HG02973 (cell line): Measurements from ENCODE around the gene RRP8.

ENCODE experiments used
- ATAC-seq: cut with Tn5 transposase; IDR thresholded peaks from one replicate; pipeline ENCODE4 v1.9.1; 2021; ENCODE audit warnings: moderate library complexity; ENCODE audit not compliant: unreplicated experiment

The RRP8 gene

GRCh38 chr11:6619004-6619745 is 15.8 kb upstream of the RRP8 start, which contains the start of gene TPP1:
Gene TPP1 (minus strand): TSS chr11:6619422. CDS start chr11:6619400, 22 bp downstream.
- peak; percentile 95 for ATAC-seq

GRCh38 chr11:6618117-6619003 is 14.9 kb upstream of the RRP8 start:
- peak; percentile 22 for ATAC-seq

GRCh38 chr11:6617315-6617781 is 13.9 kb upstream of the RRP8 start:
- no peak for ATAC-seq

- no peak for ATAC-seq
Measured at GRCh38 chr11:6616596-6617250, 13.3 kb upstream of the RRP8 start.

- no peak for ATAC-seq
Measured at GRCh38 chr11:6615882-6616585, 12.6 kb upstream of the RRP8 start.

GRCh38 chr11:6615046-6615445 is 11.6 kb upstream of the RRP8 start:
- no peak for ATAC-seq

- no peak for ATAC-seq
Measured at GRCh38 chr11:6614446-6614845, 11.0 kb upstream of the RRP8 start.

GRCh38 chr11:6613496-6613895 is 10.1 kb upstream of the RRP8 start:
- ATAC-seq = no peak

GRCh38 chr11:6612213-6613041 is 9.0 kb upstream of the RRP8 start, which contains the start of gene TAF10:
Gene TAF10 (minus strand): TSS chr11:6612216. CDS start chr11:6612189, 27 bp downstream.
- peak; percentile 79 for ATAC-seq

- no peak for ATAC-seq
Measured at GRCh38 chr11:6611963-6612212, 8.5 kb upstream of the RRP8 start.

- ATAC-seq = peak; percentile 0
Measured at GRCh38 chr11:6611092-6611962, 7.9 kb upstream of the RRP8 start.

GRCh38 chr11:6610591-6610990 is 7.2 kb upstream of the RRP8 start:
- ATAC-seq = no peak

GRCh38 chr11:6609502-6610015 is 6.1 kb upstream of the RRP8 start:
- ATAC-seq = no peak

- no peak for ATAC-seq
Measured at GRCh38 chr11:6608726-6609501, 5.5 kb upstream of the RRP8 start.

GRCh38 chr11:6608011-6608410 is 4.6 kb upstream of the RRP8 start:
- ATAC-seq = no peak

GRCh38 chr11:6607190-6607795 is 3.9 kb upstream of the RRP8 start:
- no peak for ATAC-seq

GRCh38 chr11:6606471-6607189 is 3.2 kb upstream of the RRP8 start:
- ATAC-seq = peak; percentile 36
